H9 (cell line): Measurements from ENCODE around the gene PKMYT1. TPM values are rescaled to one million over a fixed set of nuclear protein-coding genes. Genes with fewer than 3 reads are reported as not detected.

Experiments used
- DNase-seq: peaks from one replicate; pipeline ENCODE4 v3.0.0-alpha.2; 2017
- H2AFZ ChIP-seq: one replicate; pipeline ENCODE4 v1.6.1; 2013; ENCODE audit warnings: mild to moderate bottlenecking, low read length, control low read depth, moderate library complexity
- H2AK5ac ChIP-seq: 2 replicates; pipeline ENCODE4 v1.6.1; 2013; ENCODE audit warnings: low read length, control low read depth, mixed read lengths; ENCODE audit not compliant: insufficient read length
- H2BK120ac ChIP-seq: one replicate; pipeline ENCODE4 v1.6.1; 2013; ENCODE audit warnings: low read depth, mild to moderate bottlenecking, low read length, control low read depth, inconsistent platforms; ENCODE audit not compliant: poor library complexity, severe bottlenecking
- H2BK12ac ChIP-seq: 2 replicates; pipeline ENCODE4 v1.6.1; 2013; ENCODE audit warnings: low read length, control low read depth, mixed read lengths, low read depth; ENCODE audit not compliant: insufficient read length
- H2BK15ac ChIP-seq: 2 replicates; pipeline ENCODE4 v1.6.1; 2013; ENCODE audit warnings: low read depth, low read length, control low read depth
- H2BK20ac ChIP-seq: one replicate; pipeline ENCODE4 v1.6.1; 2013; ENCODE audit warnings: low read depth, mild to moderate bottlenecking, low read length, control low read depth, inconsistent platforms; ENCODE audit not compliant: poor library complexity, severe bottlenecking
- H2BK5ac ChIP-seq: 2 replicates; pipeline ENCODE4 v1.6.1; 2013; ENCODE audit warnings: low read length, control low read depth, mixed read lengths; ENCODE audit not compliant: insufficient read length
- H3K14ac ChIP-seq: 2 replicates; pipeline ENCODE4 v1.6.1; 2013; ENCODE audit warnings: low read length, control low read depth; ENCODE audit not compliant: insufficient read depth
- H3K18ac ChIP-seq: 2 replicates; pipeline ENCODE4 v1.6.1; 2013; ENCODE audit warnings: low read depth, mild to moderate bottlenecking, mixed read lengths, low read length, control low read depth; ENCODE audit not compliant: insufficient read length
- H3K23ac ChIP-seq: 2 replicates; pipeline ENCODE4 v1.6.1; 2013; ENCODE audit warnings: low read length, control low read depth, mixed read lengths, low read depth; ENCODE audit not compliant: insufficient read length
- H3K23me2 ChIP-seq: 2 replicates; pipeline ENCODE4 v1.6.1; 2013; ENCODE audit warnings: low read depth, mild to moderate bottlenecking, mixed read lengths, low read length, control low read depth; ENCODE audit not compliant: insufficient read length, poor library complexity, severe bottlenecking
- H3K27ac ChIP-seq: 2 replicates; pipeline ENCODE4 v1.5.1; 2013; ENCODE audit warnings: low read length, control low read depth, mixed read lengths, low read depth; ENCODE audit not compliant: insufficient read length
- H3K27me3 ChIP-seq: 2 replicates; pipeline ENCODE4 v1.6.1; 2013; ENCODE audit warnings: low read length, control low read depth, inconsistent platforms; ENCODE audit not compliant: insufficient read depth
- H3K4ac ChIP-seq: 2 replicates; pipeline ENCODE4 v1.6.1; 2013; ENCODE audit warnings: low read depth, mild to moderate bottlenecking, control low read depth, inconsistent platforms, low read length, moderate library complexity
- H3K4me1 ChIP-seq: 2 replicates; pipeline ENCODE4 v1.6.1; 2013; ENCODE audit warnings: low read length, control low read depth, inconsistent platforms; ENCODE audit not compliant: insufficient read depth
- H3K4me2 ChIP-seq: 2 replicates; pipeline ENCODE4 v1.6.1; 2013; ENCODE audit warnings: low read length, control low read depth, mixed read lengths; ENCODE audit not compliant: insufficient read length, insufficient read depth
- H3K56ac ChIP-seq: 2 replicates; pipeline ENCODE4 v1.6.1; 2013; ENCODE audit warnings: low read depth, mild to moderate bottlenecking, mixed read lengths, low read length, control low read depth; ENCODE audit not compliant: insufficient read length
- H3K79me1 ChIP-seq: 2 replicates; pipeline ENCODE4 v1.6.1; 2013; ENCODE audit warnings: low read depth, mild to moderate bottlenecking, moderate library complexity, low read length, control low read depth, inconsistent platforms; ENCODE audit not compliant: insufficient read depth, poor library complexity, severe bottlenecking
- H3K79me2 ChIP-seq: 2 replicates; pipeline ENCODE4 v1.6.1; 2013; ENCODE audit warnings: low read length, control low read depth, inconsistent platforms; ENCODE audit not compliant: insufficient read depth
- H3K9ac ChIP-seq: 2 replicates; pipeline ENCODE4 v1.6.1; 2013; ENCODE audit warnings: low read length, control low read depth, mixed read lengths; ENCODE audit not compliant: insufficient read length; ENCODE audit errors: extremely low read depth
- H3K9me3 ChIP-seq: one replicate; pipeline ENCODE4 v1.6.1; 2013; ENCODE audit warnings: low read depth, low read length, inconsistent platforms; ENCODE audit not compliant: control insufficient read depth
- H3T11ph ChIP-seq: one replicate; pipeline ENCODE4 v1.6.1; 2013; ENCODE audit warnings: mild to moderate bottlenecking, low read length, control low read depth, inconsistent platforms
- H4K20me1 ChIP-seq: one replicate; pipeline ENCODE4 v1.6.1; 2013; ENCODE audit not compliant: control insufficient read depth, insufficient read length, insufficient read depth
- H4K5ac ChIP-seq: 2 replicates; pipeline ENCODE4 v1.6.1; 2013; ENCODE audit warnings: low read depth, mild to moderate bottlenecking, mixed read lengths, low read length, control low read depth; ENCODE audit not compliant: insufficient read length
- H4K8ac ChIP-seq: replicated peaks from 2 replicates; pipeline ENCODE4 v1.6.1; 2013; ENCODE audit warnings: low read length, control low read depth, mixed read lengths, low read depth; ENCODE audit not compliant: insufficient read length
- H4K91ac ChIP-seq: 2 replicates; pipeline ENCODE4 v1.6.1; 2013; ENCODE audit warnings: low read depth, mild to moderate bottlenecking, moderate library complexity, mixed read lengths, low read length, control low read depth; ENCODE audit not compliant: insufficient read length
- H3K27ac Mint-ChIP-seq, 3 experiments: 2 replicates in 2 of 3; 3 replicates in 1 of 3; pipeline ENCODE4 v1.8.0; 2020 to 2021; ENCODE audit warnings: mixed read lengths in 3 of 3, mild to moderate bottlenecking in 1 of 3, moderate library complexity in 1 of 3
- H3K27me3 Mint-ChIP-seq: 2 replicates; pipeline ENCODE4 v1.8.0; 2021; ENCODE audit warnings: low read depth, mild to moderate bottlenecking, moderate library complexity, mixed read lengths
- H3K36me3 Mint-ChIP-seq, 3 experiments: 2 replicates in 2 of 3; 3 replicates in 1 of 3; pipeline ENCODE4 v1.8.0; 2020 to 2021; ENCODE audit warnings: low read depth in 3 of 3, mixed read lengths in 3 of 3; ENCODE audit not compliant: insufficient read depth in 1 of 3
- H3K4me1 Mint-ChIP-seq, 2 experiments: 2 replicates each; pipeline ENCODE4 v1.8.0; 2020; ENCODE audit warnings: mixed read lengths in 2 of 2
- H3K4me3 Mint-ChIP-seq, 2 experiments: 2 replicates in 1 of 2; 3 replicates in 1 of 2; pipeline ENCODE4 v1.8.0; 2020 to 2021; ENCODE audit warnings: mild to moderate bottlenecking in 2 of 2, mixed read lengths in 2 of 2, moderate library complexity in 1 of 2
- H3K9me3 Mint-ChIP-seq, 2 experiments: 2 replicates in 1 of 2; 3 replicates in 1 of 2; pipeline ENCODE4 v1.8.0; 2020; ENCODE audit warnings: mild to moderate bottlenecking in 2 of 2, mixed read lengths in 2 of 2, moderate library complexity in 1 of 2
- WGBS: extraction: QIAGEN DNeasy Blood & Tissue Kit; methylation state at CpG from one replicate; pipeline ENCODE4 v1.1.7; 2013; ENCODE audit warnings: missing lambda C conversion rate, low lambda C conversion rate, mixed read lengths; ENCODE audit not compliant: insufficient read length; ENCODE audit errors: extremely low coverage; 5-methylcytosine and 5-hydroxymethylcytosine counted together
- total RNA-seq: library from RNA; stranded (reverse); gene quantifications from 2 replicates; pipeline ENCODE4 v1.2.1, GENCODE V29; 2021
- TF ChIP-seq, protein P1 (sequence below): fragments of 200-600 bp; sonication (generic); conservative IDR thresholded peaks from 3 replicates; pipeline ENCODE4 v1.8.0; 2021; ENCODE audit warnings: antibody characterized with exemption, mild to moderate bottlenecking

Gene PKMYT1
- total RNA-seq, 1 experiment from 2014 or later, result 114 TPM

- H3K79me1 ChIP-seq, result no peaks in the 10 kb centered on the region
- H3K23me2 ChIP-seq, result peaks cover 17% of the 10 kb centered on the region
- no peak overlapping the region for H2AFZ ChIP-seq
- no peak overlapping the region for H3T11ph ChIP-seq
- no peak overlapping the region for H3K14ac ChIP-seq
- no peak overlapping the region for H3K9ac ChIP-seq
- no peak overlapping the region for H3K4me2 ChIP-seq
- no peak overlapping the region for H2AK5ac ChIP-seq
- Mint-ChIP-seq H3K9me3 (no peaks in the 10 kb centered on the region; a peak in 2 of 5 replicates), H3K27ac (peak overlapping the region in 2 of 3 experiments; percentile 82 to 93; a peak in 4 of 7 replicates), H3K36me3 (peaks cover 21 to 32% (median 30%) of the 10 kb centered on the region in 3 experiments), H3K27me3 (peaks cover 10% of the 10 kb centered on the region), H3K4me3 (peak overlapping the region; percentile 65 to 91), H3K4me1 (peaks cover 43 to 82% of the 10 kb centered on the region in 2 experiments)
- TF ChIP-seq, protein P1, sequence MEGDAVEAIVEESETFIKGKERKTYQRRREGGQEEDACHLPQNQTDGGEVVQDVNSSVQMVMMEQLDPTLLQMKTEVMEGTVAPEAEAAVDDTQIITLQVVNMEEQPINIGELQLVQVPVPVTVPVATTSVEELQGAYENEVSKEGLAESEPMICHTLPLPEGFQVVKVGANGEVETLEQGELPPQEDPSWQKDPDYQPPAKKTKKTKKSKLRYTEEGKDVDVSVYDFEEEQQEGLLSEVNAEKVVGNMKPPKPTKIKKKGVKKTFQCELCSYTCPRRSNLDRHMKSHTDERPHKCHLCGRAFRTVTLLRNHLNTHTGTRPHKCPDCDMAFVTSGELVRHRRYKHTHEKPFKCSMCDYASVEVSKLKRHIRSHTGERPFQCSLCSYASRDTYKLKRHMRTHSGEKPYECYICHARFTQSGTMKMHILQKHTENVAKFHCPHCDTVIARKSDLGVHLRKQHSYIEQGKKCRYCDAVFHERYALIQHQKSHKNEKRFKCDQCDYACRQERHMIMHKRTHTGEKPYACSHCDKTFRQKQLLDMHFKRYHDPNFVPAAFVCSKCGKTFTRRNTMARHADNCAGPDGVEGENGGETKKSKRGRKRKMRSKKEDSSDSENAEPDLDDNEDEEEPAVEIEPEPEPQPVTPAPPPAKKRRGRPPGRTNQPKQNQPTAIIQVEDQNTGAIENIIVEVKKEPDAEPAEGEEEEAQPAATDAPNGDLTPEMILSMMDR, result no peak
- H2BK120ac ChIP-seq, result no peak overlapping the region
- H3K79me2 ChIP-seq, result peaks cover 9% of the 10 kb centered on the region; the same call in 1 of the 2 replicates
- no peak overlapping the region for H4K8ac ChIP-seq
- H3K4me1 ChIP-seq, result no peaks in the 10 kb centered on the region; the same call in 1 of the 2 replicates
- H3K56ac ChIP-seq, result no peak overlapping the region
- H3K4ac ChIP-seq, result no peak overlapping the region
- H3K23ac ChIP-seq, result no peak overlapping the region
- H2BK20ac ChIP-seq, result no peak overlapping the region
- DNase-seq, result no peak
- no peak overlapping the region for H2BK5ac ChIP-seq
- no peaks in the 10 kb centered on the region for H3K27me3 ChIP-seq
- H3K9me3 ChIP-seq, result no peaks in the 10 kb centered on the region
- H3K27ac ChIP-seq, result no peak overlapping the region
- H3K18ac ChIP-seq, result no peak overlapping the region
- WGBS, result no CpG with 5 or more reads among the region's 6 CpGs
- H4K5ac ChIP-seq, result no peak overlapping the region
- H4K91ac ChIP-seq, result no peak overlapping the region
- no peak overlapping the region for H2BK12ac ChIP-seq
- H2BK15ac ChIP-seq, result no peak overlapping the region
- H4K20me1 ChIP-seq, result no peaks in the 10 kb centered on the region
These were observed 34.7 kb upstream of the PKMYT1 start for GRCh38 chr16:3014971-3015370.
